ENCODE results near the gene C10orf95.

C10orf95 gene

DNA sequence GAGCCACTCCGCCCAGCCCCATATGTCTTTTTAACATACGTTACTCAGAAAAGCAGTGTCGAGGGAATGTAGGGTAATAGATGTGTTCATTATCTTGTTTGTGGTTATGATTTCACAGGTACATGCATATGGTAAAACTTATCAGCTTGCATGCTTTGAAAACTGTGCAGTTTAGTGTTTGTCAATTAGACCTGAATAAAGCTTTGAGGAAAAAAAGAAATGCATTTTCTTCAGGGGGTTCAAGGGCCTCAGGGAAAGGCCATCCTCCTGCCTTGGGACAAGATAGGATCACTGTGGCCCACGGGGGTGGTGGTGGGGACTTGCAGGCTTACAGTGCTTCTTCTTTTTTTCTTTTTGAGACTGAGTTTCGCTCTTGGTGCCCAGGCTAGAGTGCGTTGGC is 16.0 kb upstream of the C10orf95 start:
- H3K9me2 ChIP-seq (replicated peaks; ENCODE audit: low read depth, low read length): no peaks in the 10 kb centered on the region
- peaks cover under 1% of the 10 kb centered on the region for H3K4me1 ChIP-seq (ENCODE audit: insufficient read depth, low read length, poor library complexity, severe bottlenecking)
- no peaks in the 10 kb centered on the region for H3K27me3 ChIP-seq (ENCODE audit: insufficient read depth, low read length, poor library complexity, severe bottlenecking)
- H3K4me2 ChIP-seq (ENCODE audit: low read depth, low read length, poor library complexity, severe bottlenecking): no peak overlapping the region
- H3K9ac ChIP-seq (ENCODE audit: low read depth, low read length, poor library complexity, severe bottlenecking): no peak overlapping the region
- H3K79me2 ChIP-seq (ENCODE audit: insufficient read depth, low read length): no peaks in the 10 kb centered on the region
- no peaks in the 10 kb centered on the region for H4K20me1 ChIP-seq (ENCODE audit: insufficient read depth, low read length, poor library complexity, severe bottlenecking)
- TF ChIP-seq EZH2phosphoT487 (IDR thresholded peaks at IDR 0.05; ENCODE audit: borderline replicate concordance): no peak
- TF ChIP-seq, protein P1, sequence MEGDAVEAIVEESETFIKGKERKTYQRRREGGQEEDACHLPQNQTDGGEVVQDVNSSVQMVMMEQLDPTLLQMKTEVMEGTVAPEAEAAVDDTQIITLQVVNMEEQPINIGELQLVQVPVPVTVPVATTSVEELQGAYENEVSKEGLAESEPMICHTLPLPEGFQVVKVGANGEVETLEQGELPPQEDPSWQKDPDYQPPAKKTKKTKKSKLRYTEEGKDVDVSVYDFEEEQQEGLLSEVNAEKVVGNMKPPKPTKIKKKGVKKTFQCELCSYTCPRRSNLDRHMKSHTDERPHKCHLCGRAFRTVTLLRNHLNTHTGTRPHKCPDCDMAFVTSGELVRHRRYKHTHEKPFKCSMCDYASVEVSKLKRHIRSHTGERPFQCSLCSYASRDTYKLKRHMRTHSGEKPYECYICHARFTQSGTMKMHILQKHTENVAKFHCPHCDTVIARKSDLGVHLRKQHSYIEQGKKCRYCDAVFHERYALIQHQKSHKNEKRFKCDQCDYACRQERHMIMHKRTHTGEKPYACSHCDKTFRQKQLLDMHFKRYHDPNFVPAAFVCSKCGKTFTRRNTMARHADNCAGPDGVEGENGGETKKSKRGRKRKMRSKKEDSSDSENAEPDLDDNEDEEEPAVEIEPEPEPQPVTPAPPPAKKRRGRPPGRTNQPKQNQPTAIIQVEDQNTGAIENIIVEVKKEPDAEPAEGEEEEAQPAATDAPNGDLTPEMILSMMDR (conservative IDR thresholded peaks at IDR 0.05; ENCODE audit: low read length): no peak
- no peak overlapping the region for H2AFZ ChIP-seq (ENCODE audit: low read length)
- H3K36me3 ChIP-seq (ENCODE audit: insufficient read depth, low read length): no peaks in the 10 kb centered on the region
- no peaks in the 10 kb centered on the region for H3F3A ChIP-seq (ENCODE audit: low read depth)
- no peak overlapping the region for H3K4me3 ChIP-seq (ENCODE audit: low read length, poor library complexity, severe bottlenecking)
- no peaks in the 10 kb centered on the region for H3K9me3 ChIP-seq (ENCODE audit: insufficient read depth, low read depth, low read length)

DNA sequence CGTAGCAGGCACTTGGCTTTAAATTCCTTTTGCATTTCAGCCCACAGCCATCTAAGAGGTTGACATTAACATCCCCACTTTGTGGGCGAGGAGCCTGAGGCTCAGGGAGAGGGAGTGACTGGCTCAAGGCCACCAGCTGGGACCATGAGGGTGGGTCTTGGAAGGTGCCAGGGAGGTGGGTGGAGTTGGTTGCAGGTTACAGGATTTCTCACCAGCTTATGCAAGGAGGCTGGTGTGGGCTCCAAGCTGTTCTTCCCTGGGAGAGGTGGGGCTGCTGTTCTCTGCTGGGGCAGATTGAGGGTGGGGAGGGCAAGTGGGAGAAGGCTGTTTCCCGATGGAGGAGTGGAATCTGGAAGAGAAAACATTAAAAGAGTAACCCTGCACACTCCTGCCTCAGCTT is 14.1 kb upstream of the C10orf95 start:
- TF ChIP-seq EZH2phosphoT487 (IDR thresholded peaks at IDR 0.05; ENCODE audit: borderline replicate concordance): no peak
- TF ChIP-seq, protein P1 (conservative IDR thresholded peaks at IDR 0.05; ENCODE audit: low read length): no peak
- Histone ChIP-seq H3K4me2 (ENCODE audit: low read depth, low read length, poor library complexity, severe bottlenecking) (no peak overlapping the region), H3F3A (ENCODE audit: low read depth) (no peaks in the 10 kb centered on the region), H3K4me3 (ENCODE audit: low read length, poor library complexity, severe bottlenecking) (no peak overlapping the region), H3K27me3 (ENCODE audit: insufficient read depth, low read length, poor library complexity, severe bottlenecking) (no peaks in the 10 kb centered on the region), H3K79me2 (ENCODE audit: insufficient read depth, low read length) (no peaks in the 10 kb centered on the region), H3K4me1 (ENCODE audit: insufficient read depth, low read length, poor library complexity, severe bottlenecking) (peaks cover 16% of the 10 kb centered on the region), H4K20me1 (ENCODE audit: insufficient read depth, low read length, poor library complexity, severe bottlenecking) (no peaks in the 10 kb centered on the region), H3K9me3 (ENCODE audit: insufficient read depth, low read depth, low read length) (no peaks in the 10 kb centered on the region), H3K36me3 (ENCODE audit: insufficient read depth, low read length) (no peaks in the 10 kb centered on the region), H3K9ac (ENCODE audit: low read depth, low read length, poor library complexity, severe bottlenecking) (no peak overlapping the region), H2AFZ (ENCODE audit: low read length) (no peak overlapping the region), H3K9me2 (replicated peaks; ENCODE audit: low read depth, low read length) (no peaks in the 10 kb centered on the region)

DNA sequence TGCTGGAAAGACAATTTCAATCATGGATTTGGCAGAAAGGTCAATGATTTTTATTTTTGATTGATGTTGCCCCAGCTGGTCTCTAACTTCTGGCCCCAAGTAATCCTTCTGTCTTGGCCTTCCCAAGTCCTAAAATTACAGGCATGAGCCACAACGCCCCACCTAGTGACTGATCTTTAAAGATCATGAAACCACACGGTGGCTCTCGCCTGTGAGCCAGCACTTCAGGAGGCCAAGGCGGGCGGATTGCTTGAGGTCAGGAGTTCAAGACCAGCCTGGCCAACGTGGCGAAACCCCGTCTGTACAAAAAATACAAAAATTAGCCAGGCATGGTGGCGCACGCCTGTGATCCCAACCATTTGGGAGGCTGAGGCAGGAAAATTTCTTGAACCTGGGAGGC is 12.6 kb upstream of the C10orf95 start:
- Histone ChIP-seq H3K27me3 (ENCODE audit: insufficient read depth, low read length, poor library complexity, severe bottlenecking) (no peaks in the 10 kb centered on the region), H3K4me1 (ENCODE audit: insufficient read depth, low read length, poor library complexity, severe bottlenecking) (peaks cover 16% of the 10 kb centered on the region), H3K36me3 (ENCODE audit: insufficient read depth, low read length) (no peaks in the 10 kb centered on the region), H3K9ac (ENCODE audit: low read depth, low read length, poor library complexity, severe bottlenecking) (no peak overlapping the region), H4K20me1 (ENCODE audit: insufficient read depth, low read length, poor library complexity, severe bottlenecking) (no peaks in the 10 kb centered on the region), H3F3A (ENCODE audit: low read depth) (no peaks in the 10 kb centered on the region), H3K4me3 (ENCODE audit: low read length, poor library complexity, severe bottlenecking) (no peak overlapping the region), H3K4me2 (ENCODE audit: low read depth, low read length, poor library complexity, severe bottlenecking) (no peak overlapping the region), H3K9me3 (ENCODE audit: insufficient read depth, low read depth, low read length) (no peaks in the 10 kb centered on the region), H3K9me2 (replicated peaks; ENCODE audit: low read depth, low read length) (no peaks in the 10 kb centered on the region), H2AFZ (ENCODE audit: low read length) (no peak overlapping the region), H3K79me2 (ENCODE audit: insufficient read depth, low read length) (no peaks in the 10 kb centered on the region)
- TF ChIP-seq, protein P1 (conservative IDR thresholded peaks at IDR 0.05; ENCODE audit: low read length): no peak
- TF ChIP-seq EZH2phosphoT487 (IDR thresholded peaks at IDR 0.05; ENCODE audit: borderline replicate concordance): no peak
